ENCODE results near the gene ORMDL1.

Gene ORMDL1, protein sequence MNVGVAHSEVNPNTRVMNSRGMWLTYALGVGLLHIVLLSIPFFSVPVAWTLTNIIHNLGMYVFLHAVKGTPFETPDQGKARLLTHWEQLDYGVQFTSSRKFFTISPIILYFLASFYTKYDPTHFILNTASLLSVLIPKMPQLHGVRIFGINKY

DNA sequence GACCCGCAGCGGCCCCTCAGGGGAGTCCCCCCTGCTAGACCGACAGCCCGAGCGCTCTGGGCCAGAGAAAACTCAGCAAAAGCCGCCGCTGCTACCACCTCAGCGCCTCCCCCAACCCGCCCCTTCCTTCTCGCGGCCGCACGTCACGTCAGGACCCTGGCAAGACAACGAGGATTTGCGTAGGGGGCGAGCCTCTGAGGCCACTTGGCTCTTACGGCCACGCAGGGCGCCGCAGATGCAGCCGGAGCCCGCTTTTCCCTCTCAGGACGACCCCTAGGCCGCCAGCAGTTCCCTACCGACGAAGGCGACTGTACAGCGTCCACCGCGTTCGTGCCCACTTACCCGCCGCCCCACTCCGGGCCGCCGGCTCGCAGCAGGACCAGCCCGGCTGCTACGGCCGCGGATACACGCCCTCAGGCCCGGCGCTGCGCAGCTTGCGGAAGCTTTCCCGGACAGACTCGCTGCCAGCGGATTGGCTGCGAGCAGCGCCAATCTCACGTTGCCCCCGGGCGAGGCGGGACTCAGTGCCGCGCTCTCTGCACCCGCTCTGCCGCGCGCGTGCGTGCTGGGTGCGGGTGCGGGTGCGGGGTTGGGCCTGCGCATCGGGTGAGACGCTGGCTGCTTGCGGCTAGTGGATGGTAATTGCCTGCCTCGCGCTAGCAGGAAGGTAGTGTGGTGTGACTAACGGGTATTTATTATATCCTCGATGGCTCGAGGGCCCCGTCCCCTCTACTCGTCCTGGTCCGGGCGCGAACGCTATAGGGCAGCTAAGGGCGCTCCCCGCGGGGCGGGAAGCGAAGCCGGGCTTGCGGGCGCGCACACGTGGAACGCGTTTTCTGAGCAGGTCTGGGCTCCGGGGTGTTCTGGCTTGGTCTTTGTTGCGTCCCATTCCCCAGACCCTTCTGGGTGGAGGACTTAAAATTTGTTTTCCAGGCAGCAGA lies at the start of gene ORMDL1, which contains the start of gene PMS1:
Gene ORMDL1, minus strand, starts transcription at position 413 of the 941 bp plus-strand sequence. CDS start 1,744 bp downstream, outside the sequence.
Gene PMS1, plus strand, starts transcription at position 524 of the 941 bp plus-strand sequence. CDS start 7,360 bp downstream, outside the sequence.
- DNase-seq: peak; percentile 96

DNA sequence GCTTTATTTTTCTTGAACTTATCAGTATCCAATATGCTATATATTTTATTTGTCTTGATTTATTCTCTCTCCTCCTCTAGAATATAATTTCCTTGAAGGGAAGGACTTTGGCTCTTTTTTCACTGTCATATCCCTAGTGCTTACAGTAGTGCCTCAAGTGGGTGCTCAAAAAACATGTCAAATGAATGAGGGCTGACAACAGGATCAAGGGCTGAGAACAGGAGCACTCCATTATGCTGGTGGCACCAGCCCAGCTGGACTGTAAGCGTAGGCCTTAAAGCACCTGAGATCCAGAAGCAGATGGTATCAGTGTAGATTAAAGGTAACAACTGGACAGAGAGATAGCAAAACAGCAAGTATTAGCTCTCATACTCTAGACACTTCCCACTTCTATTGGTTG lies 46.4 kb upstream of the ORMDL1 start:
- no peak for DNase-seq

DNA sequence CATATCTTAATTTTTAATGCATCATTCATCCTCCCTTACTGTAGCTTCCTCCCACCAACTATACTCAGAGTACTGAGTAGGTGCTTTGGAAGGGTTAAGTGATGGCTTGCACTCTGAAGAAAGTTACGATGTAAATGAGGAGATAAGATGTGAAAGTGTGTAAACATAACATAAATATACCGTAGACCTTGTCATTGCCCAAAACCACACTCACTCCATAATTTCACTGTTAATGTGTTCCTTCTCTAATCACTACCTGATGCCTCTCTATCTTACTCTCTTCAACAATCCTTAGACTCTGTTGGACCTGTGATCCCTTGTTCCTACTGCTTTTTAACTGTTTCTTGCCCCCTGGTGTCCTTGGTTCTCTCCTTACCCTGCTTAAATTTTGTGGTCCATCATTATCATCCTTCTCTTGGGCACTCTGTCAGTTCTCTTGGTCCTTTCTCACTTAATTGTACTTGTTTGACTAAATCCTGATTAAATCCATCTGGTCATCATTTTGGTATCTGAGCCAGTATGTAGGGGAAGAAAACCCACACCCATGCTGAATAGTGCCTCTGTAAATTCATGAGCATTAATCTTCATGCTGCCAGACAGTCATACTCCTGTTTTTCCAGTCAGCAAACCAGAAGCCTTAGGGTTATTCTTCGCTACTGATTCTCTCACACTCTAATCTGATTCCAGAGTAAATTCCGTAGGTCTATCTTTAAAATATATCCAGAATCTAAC lies 45.1 kb upstream of the ORMDL1 start:
- no peak for DNase-seq

DNA sequence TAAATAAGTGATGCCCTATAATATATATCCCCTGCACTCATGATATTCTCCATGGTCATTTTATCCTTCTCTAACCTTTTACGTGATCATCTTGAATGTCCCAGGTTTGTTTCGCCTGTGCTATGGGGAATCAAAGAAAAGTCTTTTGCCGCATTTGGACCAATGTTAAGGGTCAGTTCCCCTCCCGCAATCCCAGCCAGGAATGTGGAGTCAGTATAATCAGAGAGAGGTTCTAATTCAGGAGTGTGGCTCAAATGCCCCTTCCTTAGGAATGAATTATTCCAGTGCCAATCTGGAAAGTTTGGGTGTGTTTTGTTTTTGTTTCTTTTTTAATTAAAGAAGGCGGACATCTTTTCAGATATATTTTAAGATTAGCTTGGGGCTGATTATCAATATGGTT lies 41.9 kb upstream of the ORMDL1 start:
- DNase-seq: no peak

DNA sequence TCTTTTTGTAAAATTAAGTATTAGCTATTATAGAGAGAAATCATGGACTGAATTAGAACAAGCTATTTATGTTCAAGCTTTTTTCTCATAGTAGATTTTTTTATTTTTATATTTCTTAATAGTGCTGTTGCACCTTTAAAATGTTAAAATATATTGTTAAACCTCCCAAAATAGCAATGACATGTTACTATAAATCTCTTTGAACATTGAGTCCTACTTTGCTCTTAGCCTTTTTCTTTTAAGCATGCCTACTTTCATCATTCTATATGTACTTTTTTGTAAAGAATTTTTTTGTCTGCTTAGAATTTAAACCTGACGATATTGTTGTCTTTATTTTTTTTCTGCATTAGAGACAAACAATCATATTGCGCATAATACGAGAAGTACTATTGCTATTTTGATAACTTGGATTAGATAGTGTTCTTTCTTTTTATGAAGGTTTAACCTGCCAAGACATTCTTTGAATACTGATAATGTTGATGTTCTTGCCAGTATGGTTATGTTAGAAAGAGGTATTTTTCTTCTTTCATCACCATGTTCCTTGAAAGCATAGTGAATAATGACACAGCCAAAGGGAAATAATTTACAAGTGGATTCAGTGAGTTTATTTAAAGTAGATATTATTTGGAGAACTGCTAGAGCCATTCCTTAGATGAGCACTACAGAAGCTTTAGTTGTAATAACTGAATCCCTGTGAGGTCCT lies 40.7 kb upstream of the ORMDL1 start:
- no peak for DNase-seq

DNA sequence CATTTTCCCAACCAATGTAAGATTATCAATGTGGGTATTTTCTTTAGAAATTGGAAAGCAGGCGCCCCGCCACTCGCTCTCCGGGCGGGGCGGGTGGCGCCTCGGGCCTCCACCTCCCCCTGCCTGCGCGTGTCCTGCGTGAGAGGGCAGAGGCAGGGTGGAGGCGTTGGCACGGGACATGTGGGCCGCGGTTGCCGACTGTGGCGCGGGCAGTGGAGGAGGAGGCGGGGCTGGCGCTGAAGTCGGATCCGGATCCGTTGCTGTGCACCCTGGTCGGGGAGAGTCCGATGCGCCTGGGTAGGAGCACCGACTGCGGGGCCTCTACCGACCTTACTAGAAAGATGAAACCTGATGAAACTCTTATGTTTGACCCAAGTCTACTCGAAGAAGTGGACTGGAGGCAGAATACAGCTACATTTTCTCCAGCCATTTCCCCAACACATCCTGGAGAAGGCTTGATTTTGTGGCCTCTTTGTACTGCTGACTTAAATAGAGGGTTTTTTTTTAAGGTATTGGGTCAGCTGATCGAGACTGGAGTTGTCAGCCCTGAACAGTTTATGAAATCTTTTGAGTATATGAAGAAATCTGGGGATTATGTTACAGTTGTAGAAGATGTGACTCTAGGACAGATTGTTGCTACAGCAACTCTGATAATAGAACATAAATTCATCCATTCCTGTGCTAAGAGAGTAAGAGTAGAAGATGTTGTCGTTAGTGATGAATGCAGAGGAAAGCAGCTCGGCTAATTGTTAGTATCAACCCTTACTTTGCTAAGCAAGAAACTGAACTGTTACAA lies 38.0 kb upstream of the ORMDL1 start:
- DNase-seq: no peak

DNA sequence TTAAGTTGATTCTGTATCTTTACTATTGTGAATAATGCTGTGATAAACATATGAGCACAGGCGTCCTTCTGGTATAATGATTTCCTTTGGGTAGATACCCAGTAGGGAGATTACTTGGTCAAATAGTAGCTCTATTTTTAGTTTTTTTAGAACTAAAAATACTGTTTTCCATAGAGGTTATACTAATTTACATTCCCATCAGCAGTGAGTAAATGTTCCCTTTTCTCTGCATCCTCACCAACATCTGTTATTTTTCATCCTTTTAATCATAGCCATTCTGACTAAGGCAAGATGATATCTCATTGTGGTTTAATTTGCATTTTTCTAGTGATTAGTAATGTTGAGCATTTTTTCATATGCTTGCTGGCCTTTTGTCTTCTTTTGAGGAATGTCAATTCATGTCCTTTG lies 35.2 kb upstream of the ORMDL1 start:
- DNase-seq: peak; percentile 29

DNA sequence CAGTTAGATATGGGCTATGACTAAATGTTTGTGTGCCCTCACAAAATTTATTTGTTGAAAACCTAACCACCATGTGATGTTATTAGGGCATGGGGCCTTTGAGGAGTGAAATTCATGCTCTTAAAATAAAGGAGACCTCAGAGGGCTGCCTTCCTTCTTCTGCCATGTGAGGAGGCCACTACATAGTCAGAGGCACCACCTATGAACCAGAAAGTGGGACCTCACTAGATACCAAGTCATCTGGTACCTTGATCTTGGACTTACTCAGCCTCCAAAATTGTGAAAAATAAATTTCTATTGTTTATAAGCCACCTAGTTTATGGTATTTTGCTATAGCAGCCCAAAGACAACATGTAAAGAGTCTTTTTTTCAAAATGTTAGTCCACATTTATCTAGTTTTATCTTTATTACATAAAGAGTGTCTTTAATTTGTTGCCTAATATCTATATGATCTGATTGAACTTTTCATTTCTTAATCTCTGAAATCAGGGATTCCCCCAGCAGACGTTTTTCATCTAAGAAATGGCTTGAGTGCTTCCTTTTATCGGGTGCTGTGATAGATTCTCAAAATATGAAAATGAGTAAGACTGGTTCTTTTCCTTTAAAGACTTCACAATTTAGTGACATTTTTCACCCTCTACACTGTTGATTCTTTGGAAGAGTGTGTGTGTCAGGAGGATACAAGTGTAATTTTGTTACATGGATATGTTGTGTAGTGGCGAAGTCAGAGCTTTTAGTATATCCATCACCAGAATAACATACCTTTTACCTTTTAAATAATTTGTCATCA lies 34.3 kb upstream of the ORMDL1 start:
- DNase-seq: peak; percentile 18

DNA sequence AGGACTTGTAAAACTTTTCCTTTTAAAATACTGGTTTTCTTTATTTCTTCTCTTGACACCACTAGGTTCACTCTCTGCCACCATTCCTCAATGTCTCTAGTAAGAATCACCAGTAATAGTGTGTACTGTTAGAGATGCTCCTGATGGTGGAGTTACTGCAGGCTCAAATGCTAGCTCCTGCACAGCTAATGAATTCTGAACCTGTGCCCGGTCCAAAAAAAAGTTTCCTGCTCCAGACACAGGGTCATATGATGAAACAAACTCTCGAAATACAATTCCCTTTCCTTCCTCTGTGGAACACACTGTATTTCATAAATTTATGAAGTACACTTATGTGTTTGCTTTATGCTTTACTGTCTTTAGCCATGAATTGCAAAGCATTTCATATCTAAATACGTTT lies 19.3 kb upstream of the ORMDL1 start:
- no peak for DNase-seq

DNA sequence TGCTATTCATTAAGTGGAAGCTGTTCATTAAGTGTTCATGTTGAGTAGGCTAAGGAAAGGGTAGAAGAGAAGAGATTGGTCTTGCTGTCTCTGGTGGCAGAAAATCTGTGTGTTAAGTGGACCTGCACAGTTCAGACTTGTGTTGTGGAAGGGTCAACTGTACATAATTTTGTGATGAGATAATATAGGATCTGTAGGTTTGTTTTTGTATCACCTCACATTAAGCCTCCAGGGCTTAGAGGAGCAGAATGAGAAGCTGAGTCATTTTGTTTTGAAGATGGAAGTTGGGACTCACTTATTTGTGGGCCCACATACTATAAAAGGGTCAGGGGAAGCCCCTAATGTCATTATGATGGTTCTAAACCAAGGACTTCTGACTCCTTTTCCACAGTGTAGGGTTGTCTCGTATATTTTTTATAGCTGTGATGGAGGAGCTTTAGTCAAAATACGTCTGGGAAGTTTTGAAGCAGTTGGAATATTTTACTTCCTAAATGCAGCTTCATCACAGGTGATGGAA lies 18.3 kb upstream of the ORMDL1 start:
- DNase-seq: no peak

DNA sequence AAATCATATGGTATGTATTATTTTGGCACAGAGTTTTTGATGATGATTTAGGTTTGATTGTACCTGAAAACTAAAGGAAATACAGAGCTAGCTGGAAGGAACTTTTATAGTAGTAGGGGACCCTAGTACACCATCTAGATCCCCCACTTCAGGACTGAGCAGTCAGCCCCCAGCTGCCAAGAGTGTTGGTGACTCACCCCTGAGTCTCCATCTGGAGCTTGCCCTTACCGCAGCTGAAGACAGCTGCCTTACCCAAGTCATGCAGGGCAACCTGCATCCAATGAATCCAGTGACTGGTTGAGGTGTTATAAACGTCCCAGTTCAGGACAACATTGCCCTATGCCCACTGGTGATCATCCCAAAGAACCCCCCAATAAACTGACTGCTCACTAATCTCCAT lies 15.4 kb upstream of the ORMDL1 start:
- no peak for DNase-seq

DNA sequence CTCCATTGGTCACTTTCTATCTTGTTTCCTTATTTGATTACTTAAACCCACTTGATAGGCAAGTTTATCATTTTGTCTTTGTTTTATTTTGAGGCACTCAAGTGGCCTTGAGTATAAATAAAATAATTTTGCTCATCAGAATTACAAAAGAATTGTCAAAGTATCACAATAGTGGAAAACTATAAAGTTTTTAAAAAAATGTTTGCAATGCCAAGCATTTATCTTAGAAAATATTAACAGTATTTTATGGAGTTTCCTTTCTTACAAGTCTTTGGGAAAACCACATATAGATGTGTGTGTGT lies 14.8 kb upstream of the ORMDL1 start:
- DNase-seq: no peak

DNA sequence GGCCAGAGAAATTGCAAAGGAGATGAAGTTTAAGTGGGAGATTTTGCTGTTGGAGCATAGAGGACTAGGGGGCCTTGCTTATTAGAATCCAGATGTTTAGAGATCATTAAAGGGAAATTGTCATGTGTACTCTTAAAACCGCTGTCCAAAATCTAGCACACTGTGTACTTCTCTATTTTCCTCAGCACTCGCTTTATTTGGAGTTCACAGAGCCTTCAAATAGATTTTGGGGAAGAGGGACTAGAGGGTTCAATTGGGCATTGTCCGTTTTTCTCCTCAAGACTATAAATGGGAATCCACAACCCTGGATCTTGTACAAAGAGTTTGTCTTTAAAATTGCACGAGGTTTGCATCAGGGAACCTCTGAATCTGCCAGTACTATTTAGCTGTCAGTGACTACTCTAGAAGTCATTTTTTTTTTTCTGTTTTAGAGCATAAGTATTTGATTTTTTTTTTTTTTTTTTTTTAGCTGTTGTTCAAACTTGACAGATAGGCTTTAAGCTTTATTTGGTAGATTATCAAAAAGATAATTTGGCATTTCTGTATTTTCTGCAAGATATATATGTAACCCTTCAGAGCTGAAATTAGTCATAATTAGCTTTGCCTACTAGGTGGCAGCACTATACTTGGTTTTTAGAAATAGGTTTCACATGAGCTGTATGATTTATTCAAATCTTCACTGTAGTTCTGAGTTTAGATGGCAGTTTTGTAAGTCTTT lies 14.3 kb upstream of the ORMDL1 start:
- DNase-seq: peak; percentile 43

DNA sequence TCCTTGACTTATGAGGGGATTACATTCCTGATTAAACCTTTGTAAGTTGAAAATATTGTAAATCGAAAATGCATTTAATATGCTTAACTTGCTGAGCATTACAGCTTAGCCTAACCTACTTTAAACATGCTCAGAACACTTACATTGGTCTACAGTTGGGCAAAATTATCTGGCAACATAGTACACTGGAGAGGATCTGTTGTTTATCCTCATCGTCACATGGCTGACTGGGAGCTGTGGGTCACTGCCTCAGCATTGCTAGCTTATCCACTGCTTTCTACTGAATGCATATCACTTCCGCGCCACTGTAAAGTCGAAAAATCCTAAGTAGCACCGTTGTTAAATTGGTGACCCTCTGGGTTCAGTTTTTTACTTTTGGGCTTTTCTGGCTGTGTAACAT lies 13.8 kb upstream of the ORMDL1 start:
- DNase-seq: no peak

DNA sequence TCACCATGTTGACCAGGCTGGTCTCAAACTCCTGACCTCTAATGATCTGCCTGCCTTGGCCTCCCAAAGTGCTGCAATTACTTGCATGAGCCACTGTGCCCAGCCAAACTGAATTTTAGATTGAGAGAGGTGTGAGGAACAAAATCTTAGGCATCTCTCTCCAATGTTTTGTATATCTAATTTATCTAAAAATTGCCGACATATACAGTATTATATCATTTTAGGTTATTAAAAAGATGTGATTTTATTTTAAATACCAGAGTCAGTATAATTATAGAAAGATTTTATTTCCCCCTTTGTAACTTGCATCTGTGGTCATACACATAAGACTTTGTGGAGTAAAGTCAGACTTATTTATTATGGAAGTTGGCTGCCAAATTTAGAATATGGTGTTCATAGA lies 10.2 kb upstream of the ORMDL1 start:
- no peak for DNase-seq

DNA sequence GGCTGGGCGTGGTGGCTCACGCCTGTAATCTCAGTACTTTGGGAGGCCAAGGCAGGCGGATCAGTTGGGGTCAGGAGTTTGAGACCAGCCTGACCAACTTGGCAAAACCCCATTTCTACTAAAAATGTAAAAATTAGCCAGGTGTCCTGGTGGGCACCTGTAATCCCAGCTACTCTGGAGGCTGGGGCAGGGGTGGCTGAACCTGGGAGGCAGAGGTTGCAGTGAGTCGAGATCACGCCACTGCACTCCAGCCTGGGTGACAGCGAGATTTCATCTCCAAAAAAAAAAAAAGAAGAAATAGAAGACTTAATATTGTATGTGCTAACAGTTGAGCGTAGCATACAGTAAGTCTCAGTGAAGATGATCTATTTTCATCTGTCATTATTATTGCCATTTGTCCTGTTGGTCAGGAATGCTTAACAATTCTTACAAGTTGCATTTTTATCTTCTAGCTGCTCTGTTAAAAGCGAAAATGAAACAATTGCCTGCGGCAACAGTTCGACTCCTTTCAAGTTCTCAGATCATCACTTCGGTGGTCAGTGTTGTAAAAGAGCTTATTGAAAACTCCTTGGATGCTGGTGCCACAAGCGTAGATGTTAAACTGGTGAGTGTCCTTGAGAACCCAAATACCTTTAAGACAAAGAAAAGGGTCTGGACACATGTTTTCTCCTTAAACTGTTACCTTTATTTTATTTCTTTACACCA lies 7.4 kb upstream of the ORMDL1 start:
- DNase-seq: peak; percentile 37

DNA sequence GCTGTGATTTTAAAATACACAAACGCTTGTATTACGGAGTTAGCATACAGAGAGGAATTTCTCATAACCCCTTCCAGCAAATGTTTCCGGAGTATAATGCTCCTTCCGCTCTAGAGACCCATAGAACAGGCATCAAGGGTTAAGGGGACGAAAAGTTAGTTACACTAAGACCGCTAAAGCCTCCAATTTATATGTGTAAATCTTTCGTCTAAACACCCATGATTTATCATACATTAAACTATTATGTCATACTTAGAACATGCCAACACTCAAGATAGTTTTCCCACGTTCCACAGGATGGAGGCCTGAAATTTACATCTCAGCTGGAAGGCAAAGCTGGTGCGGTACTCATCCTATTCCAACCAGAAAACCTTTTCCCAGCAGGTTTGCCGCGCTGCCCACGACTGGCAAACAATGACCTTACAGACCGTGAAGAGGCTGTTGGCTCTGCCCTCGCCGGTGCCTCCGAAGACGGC lies 650 bp downstream of the ORMDL1 start:
- DNase-seq: peak; percentile 47

DNA sequence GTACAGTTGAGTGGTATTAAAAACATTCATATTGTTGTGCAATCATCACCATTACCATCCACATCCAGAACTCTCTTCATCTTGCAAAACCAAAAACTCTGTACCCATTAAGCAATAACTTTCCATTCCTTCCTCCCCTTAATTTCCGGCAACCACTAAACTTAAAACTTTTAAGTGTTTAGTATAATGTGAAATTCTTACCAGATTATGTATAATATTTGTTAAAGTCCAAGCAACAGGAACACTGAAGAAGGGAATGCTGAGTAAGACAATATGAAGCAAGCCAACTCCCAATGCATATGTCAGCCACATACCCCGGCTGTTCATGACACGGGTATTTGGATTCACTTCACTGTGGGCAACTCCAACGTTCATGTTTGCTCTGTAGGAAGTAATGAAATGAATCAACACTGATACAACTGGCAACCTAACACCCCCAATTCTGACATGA lies 1.9 kb downstream of the ORMDL1 start:
- peak; percentile 80 for DNase-seq

DNA sequence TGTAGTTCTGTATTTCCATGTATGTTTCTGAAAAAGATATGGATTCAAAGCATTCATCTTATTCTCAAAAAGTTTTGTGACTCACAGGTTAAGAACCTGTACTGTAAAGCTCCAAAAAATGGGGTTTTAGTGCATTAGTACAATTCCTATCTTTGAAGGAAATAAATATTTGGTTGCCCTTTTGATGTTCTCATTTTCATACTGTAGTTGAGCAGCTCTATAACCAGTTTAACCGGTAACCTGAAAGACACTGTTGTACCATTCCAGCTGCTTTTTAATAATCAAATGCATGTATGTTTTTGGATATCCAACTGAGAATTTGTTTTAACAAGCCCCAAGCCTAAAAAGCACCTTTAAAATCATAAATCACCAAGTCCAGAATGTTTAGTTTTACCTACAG lies 11.9 kb downstream of the ORMDL1 start:
- DNase-seq: no peak

Measured in activated CD4-positive, alpha-beta T cell treated with anti-CD3 and anti-CD28 coated beads, Interleukin-2, amount 50 U/mL, for 16 hours (primary cell).